A549 (cell line): ENCODE data around the gene PDE10A. TPM values are rescaled to one million over a fixed set of nuclear protein-coding genes. Genes with fewer than 3 reads are reported as not detected.

Experiments
- ATAC-seq, 2 experiments: fragments of 200-7000 bp in 1 of 2; fragments of >200 bp in 1 of 2; cut with Nextera tagmentation in 1 of 2; cut with Tn5 transposase in 1 of 2; 3 replicates each; pipeline versions ENCODE4 v1.8.0 to v1.9.1; 2018 to 2020; ENCODE audit warnings: mild to moderate bottlenecking in 1 of 2, moderate library complexity in 1 of 2
- CTCF ChIA-PET: fragments of 300-600 bp; sonication (Branson Sonifier 250); formaldehyde crosslinking; extraction: SDS; loops from one replicate; lab custom pipeline; 2021; ENCODE audit warnings: antibody characterized with exemption, inconsistent platforms; lab: Yijun Ruan, JAX
- POLR2A ChIA-PET: fragments of 350-600 bp; formaldehyde crosslinking; extraction: SDS; loops from one replicate; lab custom pipeline; 2021; ENCODE audit warnings: antibody characterized with exemption, inconsistent platforms; lab: Yijun Ruan, JAX
- DNase-seq, 2 experiments: peaks; one replicate each; pipeline versions ENCODE4 v3.0.0 to v3.0.0-alpha.2; 2011 to 2016; ENCODE audit warnings: low read depth in 1 of 2, low spot score in 1 of 2
- FAIRE-seq: peaks from 2 replicates; lab custom pipeline; 2011; peaks lifted over from hg19 to GRCh38; lab: Jason Lieb, UNC
- H3K27ac ChIP-seq, 2 experiments: fragments of >200 bp; sonication (Bioruptor Twin); formaldehyde crosslinking; 3 replicates each; pipeline ENCODE4 v1.5.1; 2016 to 2017
- H3K4me1 ChIP-seq: fragments of >200 bp; sonication (Bioruptor Twin); formaldehyde crosslinking; 3 replicates; pipeline ENCODE4 v1.6.1; 2016
- H3K4me2 ChIP-seq: fragments of >200 bp; sonication (Bioruptor Twin); formaldehyde crosslinking; 3 replicates; pipeline ENCODE4 v1.6.1; 2016
- H3K4me3 ChIP-seq: fragments of >200 bp; sonication (Bioruptor Twin); formaldehyde crosslinking; 3 replicates; pipeline ENCODE4 v1.5.1; 2016
- H3K9me3 ChIP-seq: fragments of >200 bp; sonication (Bioruptor Twin); formaldehyde crosslinking; 3 replicates; pipeline ENCODE4 v1.6.1; 2016
- GATA3 ChIP-seq: IDR thresholded peaks from 2 replicates; pipeline ENCODE4 v1.6.1; 2012; ENCODE audit warnings: borderline replicate concordance
- JUNB ChIP-seq: fragments of >200 bp; sonication (Bioruptor Twin); formaldehyde crosslinking; IDR thresholded peaks from 2 replicates; pipeline ENCODE4 v1.6.1; 2016
- KDM1A ChIP-seq: fragments of 200-600 bp; sonication (generic); IDR thresholded peaks from 2 replicates; pipeline ENCODE4 v1.6.1; 2016; ENCODE audit warnings: low read depth, mild to moderate bottlenecking
- KDM5A ChIP-seq: fragments of 200-600 bp; sonication (generic); IDR thresholded peaks from 2 replicates; pipeline ENCODE4 v1.6.1; 2016; ENCODE audit warnings: antibody characterized with exemption, mild to moderate bottlenecking
- MAFK ChIP-seq: fragments of 450-650 bp; IDR thresholded peaks from 2 replicates; pipeline ENCODE4 v1.6.1; 2014; ENCODE audit not compliant: partially characterized antibody
- MAX ChIP-seq: IDR thresholded peaks from 2 replicates; pipeline ENCODE4 v1.6.1; 2012
- NPAS2 ChIP-seq: fragments of 250-450 bp; sonication (Bioruptor Pico); IDR thresholded peaks from 2 replicates; pipeline ENCODE4 v1.8.0; 2022; ENCODE audit warnings: mild to moderate bottlenecking, moderate library complexity, borderline replicate concordance
- RAD21 ChIP-seq, 2 experiments: fragments of >200 bp in 1 of 2; sonication (Bioruptor Twin) in 1 of 2; formaldehyde crosslinking in 1 of 2; IDR thresholded peaks in 1 of 2; conservative IDR thresholded peaks in 1 of 2; 2 replicates in 1 of 2; 3 replicates in 1 of 2; pipeline ENCODE4 v1.6.1; 2012 to 2018; ENCODE audit warnings: inconsistent platforms in 1 of 2
- RCOR1 ChIP-seq: fragments of 150-350 bp; IDR thresholded peaks from 2 replicates; pipeline ENCODE4 v1.6.1; 2014; ENCODE audit warnings: antibody characterized with exemption, low read length, low read depth
- REST ChIP-seq: fragments of 200-600 bp; sonication (generic); IDR thresholded peaks from 2 replicates; pipeline ENCODE4 v1.6.1; 2016; ENCODE audit warnings: antibody characterized with exemption, mild to moderate bottlenecking, moderate library complexity
- RFX5 ChIP-seq: fragments of 450-650 bp; IDR thresholded peaks from 2 replicates; pipeline ENCODE4 v1.7.1; 2014; ENCODE audit warnings: antibody characterized with exemption, mild to moderate bottlenecking, moderate library complexity
- RNF2 ChIP-seq: fragments of 200-600 bp; sonication (generic); IDR thresholded peaks from 2 replicates; pipeline ENCODE4 v1.6.1; 2016; ENCODE audit warnings: low read depth, mild to moderate bottlenecking, antibody characterized with exemption, moderate library complexity, borderline replicate concordance
- SMC3 ChIP-seq: fragments of >200 bp; sonication (Bioruptor Twin); formaldehyde crosslinking; IDR thresholded peaks from 3 replicates; pipeline ENCODE4 v1.6.1; 2018; ENCODE audit warnings: inconsistent platforms
- TFCP2L1 ChIP-seq: fragments of 250-450 bp; sonication (Bioruptor Pico); IDR thresholded peaks from 2 replicates; pipeline ENCODE4 v1.5.0; 2021; ENCODE audit warnings: mild to moderate bottlenecking
- ZFP36 ChIP-seq: fragments of 450-650 bp; IDR thresholded peaks from 2 replicates; pipeline ENCODE4 v1.6.1; 2014; ENCODE audit warnings: borderline replicate concordance; ENCODE audit not compliant: partially characterized antibody
- ZSCAN20 ChIP-seq: fragments of 250-450 bp; sonication (Bioruptor Pico); IDR thresholded peaks from 2 replicates; pipeline ENCODE4 v1.8.0; 2022; ENCODE audit warnings: mild to moderate bottlenecking, moderate library complexity
- WGBS: methylation state at CpG from one replicate; pipeline ENCODE4 v1.1.6; 2017; ENCODE audit errors: missing lambda C conversion rate; 5-methylcytosine and 5-hydroxymethylcytosine counted together
- polyA plus RNA-seq, 4 experiments: library from polyadenylated mRNA; depleted of rRNA in 3 of 4; stranded (reverse); fragments of >200 nt; fragmentation: RNase III in 1 of 4; extraction: RNeasy Plus Mini Kit Qiagen cat#74134 plus additional on column Dnase treatment in 1 of 4; gene quantifications; 2 replicates in 3 of 4; 3 replicates in 1 of 4; pipeline ENCODE4 v1.2.3, GENCODE V29; 2011 to 2017
- TF ChIP-seq, protein P1 (sequence below): fragments of >200 bp; sonication (Bioruptor Twin); formaldehyde crosslinking; IDR thresholded peaks from 3 replicates; pipeline ENCODE4 v1.5.1; 2016

Gene PDE10A
- polyA plus RNA-seq, 2 of the 4 experiments (the other 2 are of a cell fraction): 44.9 to 92.5 TPM

- FAIRE-seq: no peak
- CTCF ChIA-PET: no interaction called here
- WGBS: 90% methylated on average over 2 of the region's 4 CpGs
Measured at GRCh38 chr6:165443462-165443861, 219.6 kb downstream of the PDE10A start.

GRCh38 chr6:165441181-165441580 lies 221.9 kb downstream of the PDE10A start:
- no peak for FAIRE-seq
- CTCF ChIA-PET: interaction anchor here (1.3 to 2.2 kb wide), 3 partner anchors 133 to 420 kb away, joined by 5 to 8 read pairs (median 7); no protein-coding TSS in a partner anchor
- POLR2A ChIA-PET: no interaction called here

More at GRCh38 chr6:165443462-165443861, 219.6 kb downstream of the PDE10A start:
- Histone ChIP-seq H3K27ac (no peak overlapping the region), H3K9me3 (peaks cover 7% of the 10 kb centered on the region; the same call in 1 of the 3 replicates), H3K4me3 (no peak overlapping the region)
- TF ChIP-seq RNF2 (no peak), MAX (no peak), ZFP36 (no peak), KDM5A (no peak)
- TF ChIP-seq, all 56 proteins: peak for 0
- Histone ChIP-seq H3K4me1 (peaks cover 24% of the 10 kb centered on the region; the same call in 2 of the 3 replicates), H3K4me2 (no peak overlapping the region)
- POLR2A ChIA-PET: no interaction called here
- ATAC-seq: no peak
- no peak for DNase-seq

GRCh38 chr6:165439928-165440554 lies 223.0 kb downstream of the PDE10A start:
- Histone ChIP-seq H3K9me3 (peaks cover 7% of the 10 kb centered on the region; the same call in 1 of the 3 replicates), H3K4me2 (peak overlapping the region; percentile 41), H3K27ac (0 out of 6 replicates have a peak overlapping the region, but pooled peaks of 1 of the 2 experiments have one; percentile 48), H3K4me3 (no peak overlapping the region), H3K4me1 (peaks cover 24% of the 10 kb centered on the region; the same call in 2 of the 3 replicates)
- CTCF ChIA-PET: interaction anchor here (0.6 to 2.2 kb wide), 23 partner anchors 9 to 666 kb away, joined by 3 to 12 read pairs (median 4); no protein-coding TSS in a partner anchor
- TF ChIP-seq RAD21 (conservative IDR thresholded peaks at IDR 0.05 in 1 of 2, IDR thresholded peaks at IDR 0.05 in 1 of 2) (peak; percentile 74 to 77), ZFP36 (no peak), RCOR1 (no peak), JUNB (no peak), KDM5A (no peak), KDM1A (no peak), RFX5 (no peak), SMC3 (peak; percentile 67), TFCP2L1 (CRISPR knock-in tag) (no peak), REST (no peak)
- TF ChIP-seq, protein P1, sequence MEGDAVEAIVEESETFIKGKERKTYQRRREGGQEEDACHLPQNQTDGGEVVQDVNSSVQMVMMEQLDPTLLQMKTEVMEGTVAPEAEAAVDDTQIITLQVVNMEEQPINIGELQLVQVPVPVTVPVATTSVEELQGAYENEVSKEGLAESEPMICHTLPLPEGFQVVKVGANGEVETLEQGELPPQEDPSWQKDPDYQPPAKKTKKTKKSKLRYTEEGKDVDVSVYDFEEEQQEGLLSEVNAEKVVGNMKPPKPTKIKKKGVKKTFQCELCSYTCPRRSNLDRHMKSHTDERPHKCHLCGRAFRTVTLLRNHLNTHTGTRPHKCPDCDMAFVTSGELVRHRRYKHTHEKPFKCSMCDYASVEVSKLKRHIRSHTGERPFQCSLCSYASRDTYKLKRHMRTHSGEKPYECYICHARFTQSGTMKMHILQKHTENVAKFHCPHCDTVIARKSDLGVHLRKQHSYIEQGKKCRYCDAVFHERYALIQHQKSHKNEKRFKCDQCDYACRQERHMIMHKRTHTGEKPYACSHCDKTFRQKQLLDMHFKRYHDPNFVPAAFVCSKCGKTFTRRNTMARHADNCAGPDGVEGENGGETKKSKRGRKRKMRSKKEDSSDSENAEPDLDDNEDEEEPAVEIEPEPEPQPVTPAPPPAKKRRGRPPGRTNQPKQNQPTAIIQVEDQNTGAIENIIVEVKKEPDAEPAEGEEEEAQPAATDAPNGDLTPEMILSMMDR: peak; percentile 57
- TF ChIP-seq, all 56 proteins: peak for 3
- POLR2A ChIA-PET: interaction anchor here (1.0 kb wide), 1 partner anchor 192 kb away, joined by 3 read pairs; no protein-coding TSS in a partner anchor
- WGBS: 21% methylated on average over 4 of the region's 4 CpGs
- DNase-seq (peak; percentile 6 to 69), ATAC-seq (peak in 1 of 2 experiments; percentile 74; a peak in 3 of 6 replicates), FAIRE-seq (peak; percentile 49)

More at GRCh38 chr6:165441181-165441580, 221.9 kb downstream of the PDE10A start:
- Histone ChIP-seq H3K4me1 (peaks cover 24% of the 10 kb centered on the region; the same call in 2 of the 3 replicates), H3K4me2 (no peak overlapping the region), H3K4me3 (no peak overlapping the region), H3K9me3 (peaks cover 7% of the 10 kb centered on the region; the same call in 1 of the 3 replicates), H3K27ac (peak overlapping the region in 1 of 2 experiments; percentile 45; a peak in 2 of 6 replicates)
- WGBS: 66% methylated on average over 2 of the region's 2 CpGs
- ATAC-seq (no peak), DNase-seq (no peak)
- TF ChIP-seq, protein P1: no peak
- TF ChIP-seq ZSCAN20 (no peak), MAFK (peak; percentile 86), NPAS2 (CRISPR knock-in tag) (no peak), GATA3 (no peak), SMC3 (no peak)
